GM12873 (cell line): Measurements from ENCODE around the gene PDE4D.

Experiments used
- TF ChIP-seq, protein P1 (sequence below): IDR thresholded peaks from 2 replicates; pipeline ENCODE4 v1.5.1; 2012; ENCODE audit warnings: low read depth, mild to moderate bottlenecking, moderate library complexity, low read length, control low read depth; ENCODE audit not compliant: insufficient read depth; ENCODE audit errors: missing control alignments

The PDE4D gene

DNA sequence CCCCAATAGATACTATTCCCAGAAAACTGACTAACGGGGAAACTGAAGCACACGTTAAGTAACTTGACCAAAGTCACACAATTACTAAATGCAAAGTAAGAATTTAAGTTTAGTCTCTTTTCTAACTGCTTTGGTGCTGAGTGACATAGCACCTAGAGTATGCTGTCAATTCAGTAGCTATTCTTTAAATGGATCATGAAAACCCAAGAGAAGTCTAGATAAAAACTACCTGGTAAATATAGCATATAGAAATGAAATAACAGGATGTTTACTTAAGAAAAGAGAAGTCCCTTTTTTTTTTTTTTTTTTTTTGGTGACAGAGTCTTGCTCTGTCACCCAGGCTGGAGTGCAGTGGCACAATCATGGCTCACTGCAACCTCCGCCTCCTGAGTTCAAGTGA, 129.2 kb downstream of the PDE4D start:
- TF ChIP-seq, protein P1, sequence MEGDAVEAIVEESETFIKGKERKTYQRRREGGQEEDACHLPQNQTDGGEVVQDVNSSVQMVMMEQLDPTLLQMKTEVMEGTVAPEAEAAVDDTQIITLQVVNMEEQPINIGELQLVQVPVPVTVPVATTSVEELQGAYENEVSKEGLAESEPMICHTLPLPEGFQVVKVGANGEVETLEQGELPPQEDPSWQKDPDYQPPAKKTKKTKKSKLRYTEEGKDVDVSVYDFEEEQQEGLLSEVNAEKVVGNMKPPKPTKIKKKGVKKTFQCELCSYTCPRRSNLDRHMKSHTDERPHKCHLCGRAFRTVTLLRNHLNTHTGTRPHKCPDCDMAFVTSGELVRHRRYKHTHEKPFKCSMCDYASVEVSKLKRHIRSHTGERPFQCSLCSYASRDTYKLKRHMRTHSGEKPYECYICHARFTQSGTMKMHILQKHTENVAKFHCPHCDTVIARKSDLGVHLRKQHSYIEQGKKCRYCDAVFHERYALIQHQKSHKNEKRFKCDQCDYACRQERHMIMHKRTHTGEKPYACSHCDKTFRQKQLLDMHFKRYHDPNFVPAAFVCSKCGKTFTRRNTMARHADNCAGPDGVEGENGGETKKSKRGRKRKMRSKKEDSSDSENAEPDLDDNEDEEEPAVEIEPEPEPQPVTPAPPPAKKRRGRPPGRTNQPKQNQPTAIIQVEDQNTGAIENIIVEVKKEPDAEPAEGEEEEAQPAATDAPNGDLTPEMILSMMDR: no peak

DNA sequence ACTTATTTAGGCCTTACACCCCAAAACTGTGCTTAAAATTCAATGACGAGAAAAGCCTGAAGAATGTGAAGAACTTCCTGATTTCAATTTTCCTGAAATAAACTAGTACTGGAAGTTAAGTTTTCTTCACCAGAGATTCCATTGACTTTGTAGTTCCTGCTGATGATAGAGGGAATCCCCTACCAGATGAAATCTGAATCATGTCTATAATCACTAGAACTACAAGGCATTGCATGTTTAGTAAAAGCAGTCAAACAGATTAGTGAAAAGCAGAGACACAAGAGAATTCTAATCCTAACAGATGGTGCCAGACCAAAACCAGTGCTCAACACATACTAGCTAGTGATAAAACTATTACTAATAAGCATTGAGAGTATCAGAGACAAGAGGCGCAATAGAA, 130.0 kb downstream of the PDE4D start:
- TF ChIP-seq, protein P1: no peak

DNA sequence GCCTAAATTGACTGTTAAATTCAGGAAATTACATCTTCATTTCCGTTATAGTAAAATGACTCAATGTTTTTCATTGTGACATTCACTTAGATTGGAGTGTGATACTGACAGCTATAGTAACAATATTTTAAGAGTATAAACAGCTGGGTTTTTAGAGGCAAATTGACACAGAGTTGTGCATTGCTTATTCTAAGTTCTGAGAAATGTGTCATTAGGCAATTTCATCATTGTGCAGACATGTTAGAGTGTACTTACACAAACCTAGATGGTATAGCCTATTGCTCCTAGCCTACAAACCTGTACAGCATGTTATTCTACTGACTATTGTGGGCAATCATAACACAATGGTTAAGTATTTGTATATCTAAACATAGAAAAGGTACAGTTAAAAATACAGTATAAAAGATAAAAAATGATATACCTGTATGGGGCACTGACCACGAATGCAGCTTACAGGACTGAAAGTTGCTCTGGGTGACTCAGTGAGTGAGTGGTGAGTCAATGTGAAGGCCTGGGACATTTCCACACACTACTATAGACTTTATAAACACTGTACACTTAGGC, 132.7 kb downstream of the PDE4D start:
- TF ChIP-seq, protein P1: no peak

DNA sequence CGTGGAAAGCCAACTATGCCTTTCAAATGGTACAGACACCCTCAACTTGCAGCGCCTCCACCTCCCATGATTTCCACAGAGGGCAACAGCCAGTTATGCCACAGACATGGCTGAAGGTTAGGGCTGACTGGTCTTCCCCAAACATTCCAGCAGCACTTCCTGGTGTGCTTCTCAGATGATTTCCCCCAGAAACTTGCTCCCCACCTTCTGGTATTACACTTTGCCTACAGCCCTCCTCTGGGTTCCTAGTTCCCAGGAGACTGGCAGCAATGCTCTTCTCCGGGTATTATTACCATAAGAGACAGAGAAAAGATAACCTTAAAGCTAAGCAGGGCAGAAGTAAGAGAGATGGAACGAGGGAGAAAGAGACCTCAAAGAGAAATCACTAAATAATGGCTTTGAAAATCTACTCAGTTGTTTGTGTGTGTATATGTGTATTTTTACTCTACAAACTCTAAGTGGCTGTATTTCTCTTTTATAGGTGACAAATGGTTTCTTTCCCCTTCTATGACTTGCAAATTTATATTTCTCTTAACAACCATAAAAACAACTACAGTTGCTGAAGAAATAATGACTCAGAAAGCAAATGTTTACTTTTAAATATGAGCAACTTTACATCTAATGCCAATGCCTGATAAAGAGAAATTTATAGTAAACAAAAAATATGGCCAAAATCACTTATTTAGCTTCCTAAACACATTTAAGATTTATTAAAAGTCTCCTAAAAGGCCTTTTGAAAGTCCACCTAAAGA, 133.8 kb downstream of the PDE4D start:
- TF ChIP-seq, protein P1: no peak

DNA sequence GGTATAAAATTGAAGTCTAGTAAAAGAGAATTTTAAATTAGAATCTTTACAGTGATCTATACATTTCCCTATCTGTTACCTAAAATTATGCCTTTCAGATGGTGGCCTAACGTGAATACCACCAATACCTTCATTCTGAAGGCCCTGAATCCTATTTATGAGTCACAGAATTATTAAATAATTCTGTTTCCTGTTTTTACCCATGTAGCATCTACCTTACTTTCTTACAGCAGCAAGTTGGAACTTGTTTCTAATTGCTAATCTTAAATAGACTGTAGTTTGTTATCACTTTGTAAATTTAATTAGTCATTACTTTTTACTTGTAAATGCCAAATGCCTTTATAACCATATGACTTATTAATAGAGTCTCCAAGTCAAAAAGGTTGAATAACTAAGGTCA, 135.0 kb downstream of the PDE4D start:
- TF ChIP-seq, protein P1: no peak

DNA sequence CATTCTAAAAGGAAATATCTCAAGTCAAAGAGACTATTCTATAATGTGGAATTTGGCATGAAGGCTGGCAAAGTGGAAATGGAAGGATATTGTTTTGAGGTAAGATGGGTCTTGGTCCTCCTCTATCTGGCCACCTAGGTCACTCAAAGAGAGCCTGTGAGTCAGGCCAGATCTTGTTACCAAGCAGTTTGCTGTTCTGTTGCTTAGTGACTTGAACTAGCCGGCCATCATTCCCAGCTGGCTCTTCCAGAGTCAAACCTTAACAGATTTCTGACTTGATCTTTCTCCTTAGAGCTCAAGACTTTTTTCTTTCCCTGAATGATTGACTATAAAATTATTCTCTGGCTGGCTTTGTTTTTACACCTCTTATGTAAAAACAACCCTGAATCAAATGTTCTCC, 136.1 kb downstream of the PDE4D start:
- TF ChIP-seq, protein P1: no peak

DNA sequence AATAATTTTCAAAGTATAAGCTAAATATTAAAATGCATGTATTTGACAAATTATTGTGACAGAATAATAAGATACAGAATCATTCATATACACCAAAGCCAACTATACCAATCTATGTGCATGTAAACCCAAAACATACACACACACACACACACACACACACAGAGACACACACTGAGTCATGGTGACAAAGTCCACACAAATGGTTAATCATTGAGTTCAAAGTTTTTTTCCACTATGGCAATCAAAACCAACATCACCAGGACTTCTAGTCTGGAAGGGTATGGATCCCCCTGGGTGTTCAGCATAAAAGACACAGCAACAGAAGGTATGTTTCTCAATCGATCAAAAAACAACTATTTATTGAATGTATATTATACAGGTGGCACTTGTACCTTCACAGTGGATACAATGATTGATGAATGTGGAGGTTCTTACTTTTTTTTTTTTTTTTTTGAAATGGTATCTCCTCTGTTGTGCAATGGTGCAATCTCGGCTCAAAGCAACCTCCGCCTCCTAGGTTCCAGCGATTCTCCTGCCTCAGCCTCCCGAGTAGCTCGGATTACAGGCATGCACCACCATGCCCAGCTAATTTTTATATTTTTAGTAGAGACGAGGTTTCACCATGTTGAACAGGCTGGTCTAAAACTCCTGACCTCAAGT, 137.0 kb downstream of the PDE4D start:
- TF ChIP-seq, protein P1: no peak
